ENCODE measurements around the gene SLC39A11. TPM values are rescaled to one million over a fixed set of nuclear protein-coding genes. Genes with fewer than 3 reads are reported as not detected.
"Not testable (repeated sequence)": the region's sequence is repeated elsewhere in the genome, so short reads cannot be mapped to it uniquely, and the experiment has no call there.

Gene SLC39A11
- total RNA-seq, 1 experiment from 2014 or later: 7.6 TPM

- DNase-seq (ENCODE audit: low read depth): not testable (repeated sequence)
Measured at GRCh38 chr17:72761893-72762575, 330.5 kb downstream of the SLC39A11 start.

- DNase-seq (ENCODE audit: low read depth): no peak
Measured at GRCh38 chr17:72761431-72761830, 331.1 kb downstream of the SLC39A11 start.

GRCh38 chr17:72760368-72760767, 332.1 kb downstream of the SLC39A11 start:
- no peak for DNase-seq (ENCODE audit: low read depth)

GRCh38 chr17:72759301-72759700, 333.2 kb downstream of the SLC39A11 start:
- DNase-seq (ENCODE audit: low read depth): no peak

GRCh38 chr17:72756256-72756655, 336.2 kb downstream of the SLC39A11 start:
- DNase-seq (ENCODE audit: low read depth): no peak

- peak; percentile 82 for DNase-seq (ENCODE audit: low read depth)
Measured at GRCh38 chr17:72754513-72754912, 338.0 kb downstream of the SLC39A11 start.

GRCh38 chr17:72751746-72752145, 340.7 kb downstream of the SLC39A11 start:
- no peak for DNase-seq (ENCODE audit: low read depth)

- DNase-seq (ENCODE audit: low read depth): no peak
Measured at GRCh38 chr17:72749119-72749572, 343.3 kb downstream of the SLC39A11 start.

- DNase-seq (ENCODE audit: low read depth): no peak
Measured at GRCh38 chr17:72747501-72747900, 345.0 kb downstream of the SLC39A11 start.

- no peak for DNase-seq (ENCODE audit: low read depth)
Measured at GRCh38 chr17:72745241-72745640, 347.2 kb downstream of the SLC39A11 start.

GRCh38 chr17:72743037-72743467, 349.4 kb downstream of the SLC39A11 start:
- no peak for DNase-seq (ENCODE audit: low read depth)

- DNase-seq (ENCODE audit: low read depth): no peak
Measured at GRCh38 chr17:72737151-72737690, 355.3 kb downstream of the SLC39A11 start.

- no peak for DNase-seq (ENCODE audit: low read depth)
Measured at GRCh38 chr17:72735592-72735991, 356.9 kb downstream of the SLC39A11 start.

- no peak for DNase-seq (ENCODE audit: low read depth)
Measured at GRCh38 chr17:72735048-72735447, 357.4 kb downstream of the SLC39A11 start.

- no peak for DNase-seq (ENCODE audit: low read depth)
Measured at GRCh38 chr17:72734613-72735012, 357.9 kb downstream of the SLC39A11 start.

- DNase-seq (ENCODE audit: low read depth): no peak
Measured at GRCh38 chr17:72733619-72734282, 358.7 kb downstream of the SLC39A11 start.

- no peak for DNase-seq (ENCODE audit: low read depth)
Measured at GRCh38 chr17:72732893-72733618, 359.4 kb downstream of the SLC39A11 start.

GRCh38 chr17:72730077-72730476, 362.4 kb downstream of the SLC39A11 start:
- no peak for DNase-seq (ENCODE audit: low read depth)

- DNase-seq (ENCODE audit: low read depth): peak; percentile 68
Measured at GRCh38 chr17:72726936-72727335, 365.6 kb downstream of the SLC39A11 start.

- DNase-seq (ENCODE audit: low read depth): peak; percentile 71
Measured at GRCh38 chr17:72725433-72726068, 366.9 kb downstream of the SLC39A11 start.

GRCh38 chr17:72724267-72724666, 368.2 kb downstream of the SLC39A11 start:
- DNase-seq (ENCODE audit: low read depth): peak; percentile 69
